Activated CD8-positive, alpha-beta memory T cell treated with anti-CD3 and anti-CD28 coated beads for 4 hours (primary cell): ENCODE results near the gene SRCIN1.

ENCODE experiments used
- DNase-seq, 2 donors: peaks; one replicate each; pipeline ENCODE4 v3.0.0-alpha.2; 2020; ENCODE audit warnings: low read depth in 2 of 2

Gene SRCIN1

GRCh38 chr17:38616361-38616760 lies 10.6 kb upstream of the SRCIN1 start:
- DNase-seq, result no peak

DNA sequence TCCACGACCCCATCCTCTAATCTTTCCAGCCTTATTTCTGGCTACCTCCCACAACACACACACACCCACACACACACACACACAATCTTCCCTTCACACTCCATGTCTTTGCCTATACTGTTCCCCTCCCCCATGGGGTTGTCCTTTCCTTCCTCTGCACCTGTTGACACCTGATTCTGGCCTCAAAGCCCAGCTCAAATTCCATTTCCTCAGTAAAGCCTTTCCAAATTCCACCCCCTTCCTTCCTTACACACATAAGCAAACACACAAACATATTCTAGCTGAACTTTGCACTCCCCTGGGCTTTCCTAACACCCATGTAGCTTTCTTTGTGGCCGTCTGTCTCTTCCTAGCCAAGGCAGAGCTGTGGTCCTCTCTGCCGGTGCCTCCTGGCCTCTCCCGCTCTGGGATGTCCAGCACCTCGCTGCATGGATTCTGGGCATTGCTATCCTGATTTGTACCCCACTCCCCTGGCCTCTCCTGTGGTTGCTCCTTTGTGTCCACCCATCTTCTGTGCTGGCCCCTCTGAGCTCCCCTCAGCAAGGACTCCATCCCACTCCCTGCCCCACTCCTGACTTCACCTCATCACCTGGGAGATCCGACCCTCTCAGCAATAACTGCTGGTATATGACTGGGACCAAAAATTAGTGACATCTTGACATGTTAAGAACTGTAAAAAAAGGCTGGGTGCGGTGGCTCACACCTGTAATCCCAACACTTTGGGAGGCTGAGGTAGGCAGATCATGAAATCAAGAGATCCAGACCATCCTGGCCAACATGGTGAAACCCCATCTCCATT lies 8.4 kb upstream of the SRCIN1 start:
- DNase-seq, result no peak

DNA sequence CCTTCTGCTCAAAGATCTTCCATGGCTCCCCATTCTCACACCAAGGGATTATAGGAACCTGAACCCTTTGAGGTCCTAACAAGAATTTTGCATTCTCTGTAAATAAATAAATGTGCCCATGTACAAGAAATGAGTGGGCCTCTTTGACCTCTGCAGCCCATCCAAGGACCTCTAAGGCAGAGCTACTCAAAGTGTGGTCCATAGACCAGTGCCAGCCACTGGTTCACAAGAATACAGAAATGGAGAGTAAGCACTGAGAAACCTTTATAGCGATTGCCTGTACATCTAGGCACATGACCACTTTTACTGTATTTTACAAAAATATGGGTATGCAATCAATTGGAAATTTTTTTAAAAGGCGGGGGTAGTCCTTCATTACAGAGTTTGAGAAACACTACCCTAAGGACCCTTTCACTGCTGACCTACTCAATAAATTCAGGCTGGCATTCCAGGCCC lies 7.8 kb upstream of the SRCIN1 start:
- no peak for DNase-seq

- DNase-seq, result no peak
Measured at GRCh38 chr17:38611872-38612376, 6.2 kb upstream of the SRCIN1 start.

DNA sequence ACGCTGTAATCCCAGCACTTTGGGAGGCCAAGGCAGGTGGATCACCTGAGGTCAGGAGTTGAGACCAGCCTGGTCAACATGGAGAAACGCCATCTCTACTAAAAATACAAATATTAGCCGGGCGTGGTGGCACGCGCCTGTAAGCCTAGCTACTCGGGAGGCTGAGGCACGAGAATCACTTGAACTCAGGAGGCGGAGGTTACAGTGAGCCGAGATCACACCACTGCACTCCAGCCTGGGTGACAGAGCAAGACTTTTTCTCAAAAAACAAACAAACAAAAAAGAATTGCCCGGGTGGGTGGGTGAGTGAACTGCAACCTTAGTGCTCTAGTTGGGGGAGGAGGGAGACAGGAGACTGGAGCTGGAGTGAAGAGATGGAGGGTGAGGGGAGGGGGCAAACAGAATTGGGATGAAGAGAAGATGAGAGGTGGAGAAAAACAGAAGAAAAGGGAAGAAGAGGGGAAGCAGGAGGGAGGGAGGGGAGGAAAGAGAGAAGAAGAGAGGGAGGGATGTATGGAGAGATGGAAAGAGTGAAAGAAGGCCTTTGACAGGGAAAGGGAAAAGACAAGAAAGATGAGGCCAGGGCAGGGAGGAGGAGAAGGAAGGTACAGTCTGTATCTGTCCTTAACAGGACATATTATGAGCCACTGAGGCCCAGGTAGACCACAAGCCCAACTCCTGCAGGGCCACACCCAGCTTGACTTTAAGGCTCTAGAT lies 5.5 kb upstream of the SRCIN1 start:
- DNase-seq, result no peak

DNA sequence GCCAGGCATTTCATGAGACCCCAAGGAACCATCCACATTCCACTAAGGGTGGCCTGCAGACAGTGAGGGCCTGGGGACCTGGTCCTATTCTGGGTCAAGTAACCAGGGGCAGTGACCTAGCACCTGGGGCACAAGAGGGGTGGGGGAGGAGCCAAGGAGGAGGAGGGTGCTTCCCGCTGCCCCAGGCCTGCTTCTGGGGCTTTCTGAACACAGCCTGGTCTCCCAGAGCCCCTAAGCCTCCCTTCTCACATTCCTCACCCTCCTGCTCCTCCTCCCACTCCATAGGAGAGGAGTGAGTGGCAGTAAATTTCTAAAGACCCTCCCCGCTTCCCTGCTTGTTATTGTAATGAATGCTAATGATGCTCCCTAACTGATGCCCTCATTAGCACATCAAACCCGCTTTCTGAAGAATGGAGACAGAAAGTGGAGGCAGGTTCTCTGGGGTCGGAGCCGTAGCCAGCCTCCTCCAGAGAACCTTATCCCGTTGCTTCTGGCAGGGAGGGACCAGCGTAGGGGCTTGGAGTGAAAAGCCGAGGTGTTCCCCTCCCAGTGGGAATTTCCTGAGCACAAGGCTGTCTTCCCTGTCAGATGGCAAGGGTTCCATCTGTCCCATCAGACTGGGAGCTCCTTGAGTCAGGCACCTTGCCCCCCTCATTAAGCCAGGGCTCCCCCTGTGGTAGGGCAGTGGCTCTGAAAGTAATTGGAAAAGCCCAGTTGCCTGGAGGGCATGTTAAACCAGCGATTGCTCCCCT lies 3.7 kb upstream of the SRCIN1 start:
- DNase-seq, result no peak

- no peak for DNase-seq
Measured at GRCh38 chr17:38608648-38609047, 2.9 kb upstream of the SRCIN1 start.

DNA sequence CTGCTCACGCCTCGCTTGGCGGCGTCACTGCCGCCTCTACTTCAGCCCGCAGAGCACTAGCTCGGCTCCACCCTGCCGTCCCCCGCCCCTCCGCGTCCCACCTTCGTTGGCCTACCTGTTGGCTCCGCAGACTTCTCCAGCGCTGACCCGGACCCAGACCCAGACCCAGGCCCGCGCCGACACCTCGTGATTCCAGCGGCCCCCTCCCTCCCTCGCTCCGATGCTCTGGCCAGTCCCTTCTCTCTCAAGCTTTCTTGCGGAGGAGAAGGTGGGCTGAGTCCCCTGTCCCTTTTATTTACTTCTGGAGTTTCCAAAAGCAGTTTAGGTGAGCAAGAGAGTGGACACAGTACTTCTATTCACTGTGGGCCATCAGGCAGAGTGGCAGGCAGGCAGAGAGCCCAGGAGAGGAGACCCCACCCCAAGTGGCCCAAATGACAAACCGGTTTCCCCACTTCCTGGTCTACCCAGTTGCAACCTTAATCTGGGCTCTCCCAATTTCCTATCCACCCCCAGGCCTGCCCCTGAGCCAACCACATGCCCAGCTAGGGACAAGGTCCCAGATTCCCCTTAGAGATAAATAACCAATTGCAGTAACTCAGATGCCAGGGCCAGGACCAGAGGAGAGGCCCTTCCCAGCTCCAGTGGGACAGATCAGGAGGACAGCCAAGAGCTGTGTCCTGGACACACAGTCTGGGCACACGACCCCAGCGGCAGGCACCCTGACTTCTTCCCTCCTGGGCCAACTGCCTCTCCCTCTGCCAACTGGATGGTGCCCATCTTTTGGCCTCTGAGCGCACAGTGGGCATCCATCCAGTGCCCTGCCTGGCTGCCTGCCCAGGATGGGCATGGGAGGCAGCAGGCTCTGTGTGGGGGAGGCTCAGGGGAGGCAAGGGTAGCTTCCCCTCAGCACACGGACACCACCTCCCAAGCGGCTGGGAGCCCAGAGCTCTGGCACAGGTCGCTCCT lies 1.2 kb upstream of the SRCIN1 start:
- no peak for DNase-seq

DNA sequence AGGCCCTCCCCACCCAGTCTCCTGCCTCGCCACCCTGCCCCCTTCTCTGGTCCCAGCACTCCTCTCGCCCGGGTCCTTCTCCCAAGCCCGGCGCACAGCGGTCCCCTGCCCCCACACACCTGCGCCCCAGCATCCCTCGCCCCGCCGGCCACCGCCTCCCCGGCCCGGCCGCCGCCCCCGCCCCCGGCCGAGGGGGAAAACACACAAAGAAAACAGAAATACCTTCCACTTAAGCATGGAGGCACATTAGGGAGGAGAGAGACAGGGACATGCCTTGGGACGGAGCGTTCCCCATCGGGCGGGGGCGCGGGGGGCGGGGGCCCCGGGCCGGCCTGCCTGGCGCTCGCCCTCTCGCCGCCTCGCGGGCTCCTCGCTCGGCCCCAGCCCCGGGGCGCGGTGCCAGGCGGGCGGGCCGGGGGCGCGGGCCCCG lies 326 bp downstream of the SRCIN1 start:
- DNase-seq, result no peak

- DNase-seq, result no peak
Measured at GRCh38 chr17:38604479-38605403, 1.0 kb downstream of the SRCIN1 start.

GRCh38 chr17:38603786-38604478 lies 1.8 kb downstream of the SRCIN1 start:
- DNase-seq, result no peak

DNA sequence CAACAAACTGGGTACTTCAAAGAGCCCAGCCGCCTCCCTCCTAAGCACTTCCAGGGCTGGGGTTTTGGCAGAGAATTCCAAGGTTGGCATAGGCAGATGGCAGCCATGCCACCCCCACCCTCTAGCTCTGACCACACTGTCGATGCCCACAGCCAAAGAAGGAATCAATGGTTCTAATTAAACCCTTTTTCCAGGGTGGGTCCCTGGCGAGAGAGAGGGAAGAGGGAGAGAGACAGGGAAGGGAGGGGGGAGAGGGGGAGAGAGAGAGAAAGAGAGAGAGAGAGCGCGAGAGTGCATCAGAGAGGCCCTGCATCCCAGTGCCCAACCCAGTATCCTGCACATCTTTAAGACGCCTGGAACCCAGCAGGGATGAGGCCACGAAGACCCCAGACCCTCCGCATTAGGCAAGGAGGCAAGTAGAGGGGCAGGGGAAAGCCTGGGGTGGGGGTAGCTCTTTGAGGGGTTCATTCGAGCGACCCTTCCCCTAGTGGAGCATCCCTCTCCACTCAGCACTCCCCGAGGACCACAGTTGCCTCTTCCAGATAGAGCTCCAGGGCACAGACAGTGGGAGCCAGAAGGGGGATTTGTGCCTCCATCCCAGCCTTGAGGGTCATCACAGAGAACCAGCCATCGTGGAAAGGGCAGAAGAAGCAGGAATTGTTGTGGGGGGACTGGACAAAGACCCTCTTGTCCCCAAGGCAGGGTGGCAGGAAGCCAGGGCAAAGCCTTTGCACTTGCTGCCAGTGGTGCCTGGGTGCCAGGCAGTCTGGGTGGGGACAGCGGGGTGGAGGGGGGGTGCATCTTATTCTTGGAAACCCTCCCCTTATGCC lies 2.6 kb downstream of the SRCIN1 start:
- DNase-seq, result no peak

DNA sequence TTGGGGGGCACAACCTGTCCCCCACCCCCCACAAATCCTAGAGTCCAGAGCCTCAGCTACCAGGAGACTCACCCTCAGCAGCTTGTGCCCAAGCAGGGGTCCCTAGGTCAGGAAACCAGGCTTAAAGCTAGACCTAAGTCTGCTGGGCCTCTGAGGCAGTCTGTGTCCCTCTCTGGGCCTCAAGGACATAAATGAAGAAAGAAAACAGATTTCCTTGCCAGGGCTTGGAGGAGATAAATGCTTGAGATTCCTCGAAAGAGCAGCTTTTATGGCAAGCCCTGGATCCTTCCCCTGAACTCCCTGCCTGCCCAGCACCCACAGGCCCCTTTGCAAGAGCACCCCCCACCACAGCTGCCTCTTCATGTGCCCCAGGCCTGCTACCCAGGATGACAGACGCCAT lies 3.3 kb downstream of the SRCIN1 start:
- no peak for DNase-seq

- no peak for DNase-seq
Measured at GRCh38 chr17:38601539-38602351, 4.0 kb downstream of the SRCIN1 start.

GRCh38 chr17:38600906-38601305 lies 4.8 kb downstream of the SRCIN1 start:
- no peak for DNase-seq

GRCh38 chr17:38600416-38600815 lies 5.3 kb downstream of the SRCIN1 start:
- DNase-seq, result no peak

GRCh38 chr17:38599398-38599856 lies 6.3 kb downstream of the SRCIN1 start:
- DNase-seq, result no peak
